Mesenteric fat pad (tissue), 1 donor: ENCODE data around the gene DHRS13. TPM values are rescaled to one million over a fixed set of nuclear protein-coding genes. Genes with fewer than 3 reads are reported as not detected.
"Not testable (repeated sequence)": the region's sequence is repeated elsewhere in the genome, so short reads cannot be mapped to it uniquely, and the experiment has no call there.

Experiments used
- DNase-seq: peaks from one replicate; pipeline ENCODE4 v3.0.0-alpha.2; 2020; ENCODE audit warnings: low spot score
- total RNA-seq: library from RNA; stranded (reverse); fragmentation: NEBNext Ultra II Directional; extraction: Animal tissue kit (Norgen Biotek cat#: 25700); gene quantifications from one replicate; pipeline ENCODE4 v1.2.1, GENCODE V29; 2021
- donor health status: DM: yes; HTN: yes; CAD: no.

Gene DHRS13
- total RNA-seq, 1 donor from 2014 or later, result 5.5 TPM

- no peak for DNase-seq
Measured at GRCh38 chr17:28885363-28885762, 17.5 kb downstream of the DHRS13 start.

DNA sequence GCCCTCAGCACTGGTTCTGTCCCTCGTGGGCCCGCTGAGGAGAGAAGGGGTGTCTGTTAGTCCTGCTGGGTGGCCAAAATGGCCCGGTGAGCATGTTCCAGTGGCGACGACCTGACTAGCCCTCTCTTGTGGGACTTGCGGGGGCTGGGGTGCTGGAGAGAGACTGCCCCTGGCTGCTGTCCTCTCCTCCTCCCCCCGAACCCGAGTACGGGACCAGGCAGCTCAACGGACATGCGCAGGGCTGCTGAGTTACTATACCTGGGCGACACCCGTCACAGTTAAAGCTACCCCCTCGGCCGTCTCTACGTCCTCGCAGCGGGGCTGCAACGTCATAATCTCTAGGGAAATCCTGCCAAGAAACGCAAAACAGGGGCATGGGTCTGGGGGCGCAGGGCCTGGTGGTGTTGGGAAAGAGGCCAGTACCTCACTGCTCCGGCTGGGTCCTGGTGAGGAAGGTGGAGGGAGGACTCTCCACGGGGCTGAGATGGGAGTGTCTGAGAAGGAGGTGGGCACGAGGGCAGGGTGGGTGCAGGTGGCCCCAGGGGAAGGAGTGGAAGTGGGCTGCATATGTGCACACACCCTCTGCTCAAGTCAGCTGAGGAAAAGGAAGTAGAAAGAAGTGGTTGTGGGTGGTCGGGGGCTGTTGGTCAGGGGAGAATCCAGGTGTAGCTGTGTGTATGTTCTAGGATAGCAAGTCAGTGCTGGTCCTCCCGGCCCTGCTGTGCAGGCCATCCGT is 18.7 kb downstream of the DHRS13 start:
- no peak for DNase-seq

GRCh38 chr17:28882154-28882895 is 20.6 kb downstream of the DHRS13 start:
- no peak for DNase-seq

DNA sequence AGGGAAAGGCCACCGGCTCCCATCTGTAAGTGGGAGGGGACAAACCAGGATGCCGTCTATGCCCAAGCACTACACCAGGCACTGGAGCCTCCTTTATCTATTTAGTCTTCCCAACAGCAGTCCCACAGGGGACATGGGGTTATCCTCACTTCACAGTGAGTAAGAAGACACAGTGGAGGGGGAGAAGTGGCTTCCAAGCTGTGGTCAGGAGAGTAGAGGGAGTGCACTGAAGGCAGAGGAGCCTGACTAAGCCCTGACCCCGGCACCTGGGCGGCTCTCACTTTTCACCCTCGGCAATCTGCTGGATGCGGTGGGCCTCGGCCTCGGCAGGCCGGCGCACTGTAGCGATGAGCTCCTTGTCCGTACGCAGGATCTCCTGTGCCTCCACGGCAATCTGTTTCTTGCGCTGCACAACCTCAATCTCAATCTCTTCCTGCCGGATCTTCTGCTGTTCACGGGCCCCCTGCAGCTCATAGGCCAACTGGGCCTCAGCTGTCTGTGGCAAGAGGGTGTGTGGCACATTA is 21.3 kb downstream of the DHRS13 start:
- DNase-seq, result no peak

- no peak for DNase-seq
Measured at GRCh38 chr17:28880572-28880945, 22.3 kb downstream of the DHRS13 start.

DNA sequence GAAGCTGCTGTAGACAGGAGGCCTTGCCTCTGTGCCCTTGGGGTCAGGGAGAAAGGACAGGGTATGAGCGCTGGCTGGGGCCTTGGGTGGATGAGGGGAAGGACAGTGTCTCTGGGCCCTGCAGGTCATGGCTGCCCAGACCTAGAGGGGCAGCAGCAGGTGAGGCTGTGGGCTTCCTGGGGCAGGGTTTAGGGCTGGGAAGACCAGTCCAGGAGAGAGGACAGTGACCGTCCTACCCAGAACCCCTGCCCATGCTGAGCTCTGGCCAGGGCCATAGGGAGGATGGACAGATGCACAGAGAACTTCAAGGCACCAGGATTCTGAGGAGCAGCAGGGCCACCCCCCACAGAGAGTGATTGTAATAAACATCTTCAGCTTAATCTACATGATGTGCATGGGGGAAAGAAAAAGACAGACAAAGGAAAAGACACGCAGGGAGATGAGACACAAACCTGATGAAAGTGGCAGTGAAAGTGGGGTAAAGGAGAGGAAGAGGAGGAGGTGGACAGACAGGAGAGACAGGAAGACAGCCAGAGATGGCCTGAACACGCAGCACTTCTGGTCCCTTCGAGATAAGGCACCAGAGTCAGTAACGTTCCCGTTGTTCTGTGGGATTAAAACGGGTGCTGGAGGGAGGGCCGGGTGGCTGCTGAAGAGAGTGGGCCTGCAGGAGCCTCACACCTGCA is 22.9 kb downstream of the DHRS13 start:
- DNase-seq, result no peak

DNA sequence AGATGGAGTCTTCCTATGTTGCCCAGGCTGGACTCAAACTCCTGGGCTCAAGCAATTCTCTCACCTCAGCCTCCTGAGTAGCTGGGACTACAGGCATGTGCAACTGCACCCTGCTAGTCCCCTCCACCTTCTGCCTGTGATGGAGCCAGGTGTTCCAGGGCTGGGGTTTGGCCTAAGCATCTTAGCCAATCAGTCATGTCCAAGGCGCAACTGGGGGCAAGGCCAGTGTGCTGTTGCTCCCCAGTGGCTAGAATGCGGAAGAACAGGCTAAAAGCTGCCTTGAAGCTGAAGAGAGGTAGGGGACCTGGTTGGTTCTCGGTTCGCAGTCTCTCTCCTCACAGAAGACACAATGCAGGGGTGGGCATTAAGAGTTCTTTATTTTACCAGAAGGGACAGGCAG is 23.9 kb downstream of the DHRS13 start:
- no peak for DNase-seq

GRCh38 chr17:28878158-28878910 is 24.5 kb downstream of the DHRS13 start:
- DNase-seq, result no peak

GRCh38 chr17:28877150-28877711 is 25.6 kb downstream of the DHRS13 start:
- not testable (repeated sequence) for DNase-seq

- no peak for DNase-seq
Measured at GRCh38 chr17:28875848-28876550, 26.9 kb downstream of the DHRS13 start.

DNA sequence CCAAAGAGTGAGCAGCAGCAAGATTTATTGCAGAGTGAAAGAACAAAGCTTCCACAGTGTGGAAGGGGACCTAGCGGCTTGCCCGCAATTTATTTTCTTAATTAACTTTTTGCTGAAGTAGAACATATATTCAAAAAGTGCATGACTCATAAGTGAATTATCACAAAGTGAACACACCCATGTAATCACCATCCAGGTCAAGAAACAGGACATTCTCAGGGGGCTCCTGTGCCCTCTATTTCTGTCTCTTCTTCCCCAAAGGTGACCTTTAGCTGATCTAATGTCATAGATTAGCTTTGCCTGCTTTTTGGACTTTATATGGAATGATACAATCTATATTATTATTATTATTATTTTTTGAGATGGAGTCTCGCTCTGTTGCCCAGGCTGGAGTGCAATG is 28.1 kb downstream of the DHRS13 start:
- DNase-seq, result no peak

DNA sequence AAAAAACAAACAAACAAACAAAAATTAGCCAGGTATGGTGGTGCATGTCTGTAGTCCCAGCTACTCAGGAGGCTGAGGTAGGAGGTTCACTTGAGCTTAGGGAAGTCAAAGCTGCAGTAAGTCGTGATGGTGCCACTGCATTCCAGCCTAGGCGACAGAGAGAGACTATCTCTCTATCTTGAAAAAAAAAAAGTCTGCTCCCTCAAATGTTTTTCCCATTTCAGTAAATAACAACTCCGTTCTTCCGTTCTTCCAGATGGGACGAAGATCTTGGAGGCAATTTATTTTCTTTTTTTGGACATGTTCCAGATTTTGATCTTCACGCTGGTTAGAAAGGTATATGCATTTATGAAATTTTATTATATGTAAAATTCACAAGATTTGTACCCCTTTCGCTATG is 29.0 kb downstream of the DHRS13 start:
- DNase-seq, result no peak

GRCh38 chr17:28871056-28871579 is 31.8 kb downstream of the DHRS13 start:
- DNase-seq, result no peak

DNA sequence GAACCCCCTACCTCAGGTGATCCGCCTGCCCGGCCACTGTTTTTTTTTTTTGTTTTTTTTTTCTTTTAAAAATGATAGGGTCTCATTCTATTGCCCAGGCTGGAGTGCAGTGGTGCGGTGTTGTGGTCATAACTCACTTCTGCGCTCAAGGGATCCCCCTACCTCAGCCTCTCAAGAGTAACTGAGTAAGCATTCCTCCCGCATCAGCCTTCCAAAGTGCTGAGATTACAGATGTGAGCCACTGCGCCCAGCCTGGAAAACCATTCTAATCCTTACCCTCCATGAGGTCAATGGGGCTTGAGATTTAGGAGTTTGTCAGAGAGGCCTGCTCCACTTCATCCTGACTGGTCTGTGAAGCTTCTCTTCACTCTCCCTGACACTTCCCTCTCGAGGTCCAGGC is 35.6 kb downstream of the DHRS13 start:
- DNase-seq, result no peak

- no peak for DNase-seq
Measured at GRCh38 chr17:28865946-28866752, 36.7 kb downstream of the DHRS13 start.

GRCh38 chr17:28864991-28865849 is 37.7 kb downstream of the DHRS13 start:
- DNase-seq, result no peak

GRCh38 chr17:28863953-28864352 is 38.9 kb downstream of the DHRS13 start:
- DNase-seq, result no peak

GRCh38 chr17:28862561-28862960 is 40.3 kb downstream of the DHRS13 start:
- no peak for DNase-seq
